ENCODE results near the gene EEFSEC. TPM values are rescaled to one million over a fixed set of nuclear protein-coding genes. Genes with fewer than 3 reads are reported as not detected.
A peak's percentile ranks its signal among the peaks of the same experiment; 100 is the strongest.

The EEFSEC gene
- total and polyA plus RNA-seq, 4 donors: 9.8 to 20.1 (median 11.6) TPM

- Histone ChIP-seq H3K27me3 (ENCODE audit: control insufficient read depth in 3 of 3, insufficient read depth in 3 of 3, low read length in 2 of 3) (no peaks in the 10 kb centered on the region), H3K9me3 (ENCODE audit: control insufficient read depth in 4 of 4, insufficient read depth in 3 of 4, low read length in 3 of 4) (no peaks in the 10 kb centered on the region), H3K36me3 (ENCODE audit: control insufficient read depth in 4 of 4, insufficient read depth in 4 of 4, low read length in 4 of 4) (peaks cover 0 to 2% (median 0%) of the 10 kb centered on the region in 4 donors), H3K4me1 (ENCODE audit: control insufficient read depth in 5 of 5, insufficient read depth in 5 of 5, low read length in 5 of 5) (peaks cover 0 to under 1% (median 0%) of the 10 kb centered on the region in 5 donors), H3K9ac (ENCODE audit: insufficient read depth in 1 of 2, low read length in 2 of 2) (no peak overlapping the region), H3K4me3 (no peak overlapping the region), H3K27ac (ENCODE audit: low read depth in 1 of 2, low read length in 1 of 2) (no peak overlapping the region)
- ATAC-seq (ENCODE audit: insufficient read depth, low FRiP score): no peak
- WGBS, 2 donors: 95 to 97% methylated on average over 12 of the region's 12 CpGs
- DNase-seq: peak in 1 of 3 donors; percentile 10
- TF ChIP-seq CTCF (IDR thresholded peaks at IDR 0.05; ENCODE audit: control extremely low read depth, extremely low read depth): no peak
These were observed 175.5 kb downstream of the EEFSEC start for GRCh38 chr3:128328546-128329458.

DNA sequence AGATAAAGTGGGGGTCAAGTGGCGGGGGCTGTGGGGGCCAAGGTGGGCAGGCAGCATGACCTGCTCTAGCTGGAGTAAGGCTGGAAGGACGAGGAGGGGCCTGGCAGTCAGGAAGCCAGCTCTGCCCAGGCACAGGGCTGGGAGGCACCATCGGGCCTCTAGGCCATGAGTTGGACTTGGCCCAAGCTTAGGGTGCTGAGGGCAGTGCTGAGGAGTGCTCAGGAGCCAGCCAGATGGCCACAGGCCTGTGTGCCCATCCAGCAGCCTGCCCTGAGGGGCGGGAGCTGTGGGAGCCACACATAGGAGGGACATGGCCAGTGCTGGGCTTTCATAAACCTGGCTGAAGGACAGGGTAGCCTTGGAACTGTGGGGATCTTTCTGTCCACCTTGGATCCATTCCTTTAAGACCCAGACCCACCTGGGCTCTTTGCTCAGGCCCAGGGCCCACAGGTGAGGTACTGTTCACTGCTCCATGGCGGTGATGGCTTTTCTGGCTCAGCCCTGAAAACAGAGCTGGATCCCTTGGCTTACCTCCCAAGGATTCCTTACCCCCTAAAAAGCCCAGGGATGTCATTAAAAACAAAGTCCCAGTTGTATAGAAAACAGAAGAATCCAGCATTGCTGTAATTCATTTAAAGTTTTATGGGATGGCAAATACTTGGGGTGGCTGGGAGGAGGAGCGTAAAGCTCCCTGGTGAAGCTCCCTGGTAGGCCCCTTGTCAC is 176.4 kb downstream of the EEFSEC start:
- Histone ChIP-seq H3K4me1 (ENCODE audit: control insufficient read depth in 5 of 5, insufficient read depth in 5 of 5, low read length in 5 of 5) (peaks cover 0 to 3% (median 0%) of the 10 kb centered on the region in 5 donors), H3K27me3 (ENCODE audit: control insufficient read depth in 3 of 3, insufficient read depth in 3 of 3, low read length in 2 of 3) (no peaks in the 10 kb centered on the region), H3K27ac (ENCODE audit: low read depth in 1 of 2, low read length in 1 of 2) (no peak overlapping the region), H3K9me3 (ENCODE audit: control insufficient read depth in 4 of 4, insufficient read depth in 3 of 4, low read length in 3 of 4) (no peaks in the 10 kb centered on the region), H3K9ac (ENCODE audit: insufficient read depth in 1 of 2, low read length in 2 of 2) (no peak overlapping the region), H3K4me3 (no peak overlapping the region), H3K36me3 (ENCODE audit: control insufficient read depth in 4 of 4, insufficient read depth in 4 of 4, low read length in 4 of 4) (peaks cover 0 to 2% (median 0%) of the 10 kb centered on the region in 4 donors)
- DNase-seq (no peak), ATAC-seq (ENCODE audit: insufficient read depth, low FRiP score) (no peak)
- no peak for TF ChIP-seq CTCF (IDR thresholded peaks at IDR 0.05; ENCODE audit: control extremely low read depth, extremely low read depth)
- 94 to 96% methylated on average over 6 of the region's 6 CpGs for WGBS, 2 donors

- 92 to 95% methylated on average over 13 of the region's 13 CpGs for WGBS, 2 donors
- Histone ChIP-seq H3K27me3 (ENCODE audit: control insufficient read depth in 3 of 3, insufficient read depth in 3 of 3, low read length in 2 of 3) (no peaks in the 10 kb centered on the region), H3K4me3 (no peak overlapping the region), H3K9ac (ENCODE audit: insufficient read depth in 1 of 2, low read length in 2 of 2) (no peak overlapping the region), H3K36me3 (ENCODE audit: control insufficient read depth in 4 of 4, insufficient read depth in 4 of 4, low read length in 4 of 4) (peaks cover 0 to 2% (median 0%) of the 10 kb centered on the region in 4 donors), H3K27ac (ENCODE audit: low read depth in 1 of 2, low read length in 1 of 2) (no peak overlapping the region), H3K9me3 (ENCODE audit: control insufficient read depth in 4 of 4, insufficient read depth in 3 of 4, low read length in 3 of 4) (no peaks in the 10 kb centered on the region), H3K4me1 (ENCODE audit: control insufficient read depth in 5 of 5, insufficient read depth in 5 of 5, low read length in 5 of 5) (peaks cover 0 to 5% (median 0%) of the 10 kb centered on the region in 5 donors)
- ATAC-seq (ENCODE audit: insufficient read depth, low FRiP score) (no peak), DNase-seq (no peak)
- TF ChIP-seq CTCF (IDR thresholded peaks at IDR 0.05; ENCODE audit: control extremely low read depth, extremely low read depth): no peak
These were observed 177.0 kb downstream of the EEFSEC start for GRCh38 chr3:128330214-128330842.

All from lung (tissue), 12 donors.